Lung (tissue), 12 donors: ENCODE measurements around the gene MAB21L3. TPM values are rescaled to one million over a fixed set of nuclear protein-coding genes. Genes with fewer than 3 reads are reported as not detected.

Source experiments
- ATAC-seq: fragments of 200-7000 bp; cut with Tn5 transposase; one replicate; pipeline ENCODE4 v1.9.1; 2020; ENCODE audit warnings: moderate number of reproducible peaks; ENCODE audit not compliant: insufficient read depth, low FRiP score
- DNase-seq, 3 donors: peaks; one replicate each; pipeline ENCODE4 v3.0.0-alpha.2; 2013 to 2017
- H3K27ac ChIP-seq, 2 donors: one replicate each; pipeline ENCODE4 v1.5.1; 2013; ENCODE audit warnings: mild to moderate bottlenecking in 2 of 2, moderate library complexity in 2 of 2, control low read depth in 1 of 2, inconsistent platforms in 1 of 2, low read depth in 1 of 2, low read length in 1 of 2
- H3K27me3 ChIP-seq, 3 donors: one replicate each; pipeline ENCODE4 v1.5.1; 2013; ENCODE audit warnings: low read length in 2 of 3; ENCODE audit not compliant: control insufficient read depth in 3 of 3, insufficient read depth in 3 of 3
- H3K36me3 ChIP-seq, 4 donors: one replicate each; pipeline ENCODE4 v1.5.1; 2013; ENCODE audit warnings: low read length in 4 of 4, mild to moderate bottlenecking in 1 of 4, moderate library complexity in 1 of 4; ENCODE audit not compliant: control insufficient read depth in 4 of 4, insufficient read depth in 4 of 4
- H3K4me1 ChIP-seq, 5 donors: one replicate each; pipeline ENCODE4 v1.5.1; 2013; ENCODE audit warnings: low read length in 5 of 5, mild to moderate bottlenecking in 2 of 5, moderate library complexity in 1 of 5; ENCODE audit not compliant: control insufficient read depth in 5 of 5, insufficient read depth in 5 of 5
- H3K4me3 ChIP-seq: one replicate; pipeline ENCODE4 v1.5.1; 2013; ENCODE audit warnings: mild to moderate bottlenecking, control low read depth, moderate library complexity
- H3K9ac ChIP-seq, 2 donors: one replicate each; pipeline ENCODE4 v1.5.1; 2013; ENCODE audit warnings: low read length in 2 of 2, control low read depth in 1 of 2; ENCODE audit not compliant: insufficient read depth in 1 of 2
- H3K9me3 ChIP-seq, 4 donors: one replicate each; pipeline ENCODE4 v1.5.1; 2013; ENCODE audit warnings: low read length in 3 of 4, mild to moderate bottlenecking in 1 of 4, moderate library complexity in 1 of 4; ENCODE audit not compliant: control insufficient read depth in 4 of 4, insufficient read depth in 3 of 4
- CTCF ChIP-seq: IDR thresholded peaks from 2 replicates; pipeline ENCODE4 v1.5.1; 2012; ENCODE audit warnings: mild to moderate bottlenecking; ENCODE audit errors: control extremely low read depth, extremely low read depth
- WGBS, 2 donors: extraction: QIAGEN DNeasy Blood & Tissue Kit; methylation state at CpG; one replicate each; pipeline ENCODE4 v1.1.7; 2013; 5-methylcytosine and 5-hydroxymethylcytosine counted together
- polyA plus RNA-seq, 2 donors: library from polyadenylated mRNA; stranded (reverse); fragments of 200-250 nt; gene quantifications; one replicate each; pipeline ENCODE4 v1.2.1, GENCODE V29; 2013
- total RNA-seq, 2 donors: library from RNA; depleted of rRNA in 1 of 2; stranded (reverse); fragments of >200 nt in 1 of 2; gene quantifications; one replicate each; pipeline ENCODE4 v1.2.1, GENCODE V29; 2014 to 2021
- donor health status: control.
- donor health status: control.
- donor health status: Bipolar disorder and iron deficiency.
- donor health status: healthy.
- donor health status: DM: yes; HTN: yes; CAD: no.

MAB21L3 gene
- total and polyA plus RNA-seq, 4 donors, result 0.08 to 4.2 (median 0.44) TPM

GRCh38 chr1:116168277-116169032, 57.3 kb downstream of the MAB21L3 start:
- Histone ChIP-seq H3K9me3 (no peaks in the 10 kb centered on the region), H3K36me3 (no peaks in the 10 kb centered on the region), H3K9ac (peak overlapping the region; percentile 6 to 35), H3K27ac (peak overlapping the region in 1 of 2 donors; percentile 34), H3K27me3 (no peaks in the 10 kb centered on the region), H3K4me1 (peaks cover 0 to 19% (median 0%) of the 10 kb centered on the region in 5 donors), H3K4me3 (peak overlapping the region; percentile 35)
- peak; percentile 68 for TF ChIP-seq CTCF
- peak; percentile 73 to 87 (median 80) for DNase-seq
- WGBS, 2 donors, result 5 to 6% methylated on average over 39 to 42 of the region's 42 CpGs
- peak; percentile 92 for ATAC-seq

GRCh38 chr1:116169898-116170297, 58.7 kb downstream of the MAB21L3 start:
- Histone ChIP-seq H3K27me3 (no peaks in the 10 kb centered on the region), H3K9ac (no peak overlapping the region), H3K9me3 (no peaks in the 10 kb centered on the region), H3K4me1 (peaks cover 0 to 11% (median 0%) of the 10 kb centered on the region in 5 donors), H3K4me3 (no peak overlapping the region), H3K27ac (no peak overlapping the region), H3K36me3 (no peaks in the 10 kb centered on the region)
- DNase-seq (no peak), ATAC-seq (no peak)
- no peak for TF ChIP-seq CTCF
- 88 to 89% methylated on average over 7 of the region's 7 CpGs for WGBS, 2 donors

GRCh38 chr1:116170721-116171589, 59.8 kb downstream of the MAB21L3 start:
- 95 to 97% methylated on average over 6 of the region's 6 CpGs for WGBS, 2 donors

More at GRCh38 chr1:116170721-116171589, 59.8 kb downstream of the MAB21L3 start:
- ATAC-seq (no peak), DNase-seq (no peak)
- Histone ChIP-seq H3K27ac (no peak overlapping the region), H3K4me1 (peaks cover 0 to 8% (median 0%) of the 10 kb centered on the region in 5 donors), H3K9me3 (no peaks in the 10 kb centered on the region), H3K9ac (no peak overlapping the region), H3K27me3 (no peaks in the 10 kb centered on the region), H3K36me3 (no peaks in the 10 kb centered on the region), H3K4me3 (no peak overlapping the region)
- TF ChIP-seq CTCF, result no peak
